Colonic mucosa (tissue), 4 donors: ENCODE data around the gene EPS8. TPM values are rescaled to one million over a fixed set of nuclear protein-coding genes. Genes with fewer than 3 reads are reported as not detected.
A peak's percentile ranks its signal among the peaks of the same experiment; 100 is the strongest.

Source experiments
- DNase-seq: peaks from one replicate; pipeline ENCODE4 v3.0.0-alpha.2; 2020
- H3K27ac ChIP-seq: fragments of 200-600 bp; one replicate; pipeline ENCODE4 v1.8.0; 2021
- H3K27me3 ChIP-seq: fragments of 200-600 bp; one replicate; pipeline ENCODE4 v1.8.0; 2021
- H3K36me3 ChIP-seq: fragments of 200-600 bp; one replicate; pipeline ENCODE4 v1.8.0; 2021
- H3K4me1 ChIP-seq: fragments of 200-600 bp; one replicate; pipeline ENCODE4 v1.8.0; 2021; ENCODE audit warnings: mild to moderate bottlenecking
- H3K4me3 ChIP-seq: fragments of 200-600 bp; one replicate; pipeline ENCODE4 v1.8.0; 2021
- H3K9ac ChIP-seq, 2 donors: one replicate each; pipeline ENCODE4 v1.7.0; 2013; ENCODE audit warnings: control low read depth in 2 of 2, low read depth in 2 of 2, low read length in 2 of 2
- H3K9me3 ChIP-seq: fragments of 200-600 bp; one replicate; pipeline ENCODE4 v1.8.0; 2021
- intact Hi-C: fragments of 100-400 bp; cut with DNase I; formaldehyde crosslinking; loops from one replicate; pipeline ENCODE4 v1.14.1; 2022
- total RNA-seq, 2 donors: library from RNA; stranded (reverse); fragmentation: NEBNext Ultra II Directional in 1 of 2; extraction: Animal tissue kit (Norgen Biotek cat#: 25700) in 1 of 2; gene quantifications; one replicate each; pipeline ENCODE4 v1.2.1, GENCODE V29; 2021
- TF ChIP-seq, protein P1 (sequence below): fragments of 200-600 bp; IDR thresholded peaks from one replicate; pipeline ENCODE4 v1.8.0; 2022; ENCODE audit warnings: antibody characterized with exemption, mild to moderate bottlenecking
- donor health status: healthy.
- donor health status: DM: no; HTN: no; CAD: no.
- donor health status: DM: no; HTN: no; CAD: no.

The EPS8 gene
- total RNA-seq, 2 donors from 2014 or later = 93.7 to 161 TPM

- no peak overlapping the region for H3K4me3 ChIP-seq
- DNase-seq = no peak
- H3K27me3 ChIP-seq = no peaks in the 10 kb centered on the region
- H3K27ac ChIP-seq = peak overlapping the region; percentile 74
- no peaks in the 10 kb centered on the region for H3K36me3 ChIP-seq
- TF ChIP-seq, protein P1, sequence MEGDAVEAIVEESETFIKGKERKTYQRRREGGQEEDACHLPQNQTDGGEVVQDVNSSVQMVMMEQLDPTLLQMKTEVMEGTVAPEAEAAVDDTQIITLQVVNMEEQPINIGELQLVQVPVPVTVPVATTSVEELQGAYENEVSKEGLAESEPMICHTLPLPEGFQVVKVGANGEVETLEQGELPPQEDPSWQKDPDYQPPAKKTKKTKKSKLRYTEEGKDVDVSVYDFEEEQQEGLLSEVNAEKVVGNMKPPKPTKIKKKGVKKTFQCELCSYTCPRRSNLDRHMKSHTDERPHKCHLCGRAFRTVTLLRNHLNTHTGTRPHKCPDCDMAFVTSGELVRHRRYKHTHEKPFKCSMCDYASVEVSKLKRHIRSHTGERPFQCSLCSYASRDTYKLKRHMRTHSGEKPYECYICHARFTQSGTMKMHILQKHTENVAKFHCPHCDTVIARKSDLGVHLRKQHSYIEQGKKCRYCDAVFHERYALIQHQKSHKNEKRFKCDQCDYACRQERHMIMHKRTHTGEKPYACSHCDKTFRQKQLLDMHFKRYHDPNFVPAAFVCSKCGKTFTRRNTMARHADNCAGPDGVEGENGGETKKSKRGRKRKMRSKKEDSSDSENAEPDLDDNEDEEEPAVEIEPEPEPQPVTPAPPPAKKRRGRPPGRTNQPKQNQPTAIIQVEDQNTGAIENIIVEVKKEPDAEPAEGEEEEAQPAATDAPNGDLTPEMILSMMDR = no peak
- no peaks in the 10 kb centered on the region for H3K4me1 ChIP-seq
- H3K9me3 ChIP-seq = no peaks in the 10 kb centered on the region
- intact Hi-C loops = no loop called here
- no peak overlapping the region for H3K9ac ChIP-seq
These were observed 97.8 kb downstream of the EPS8 start for GRCh38 chr12:15691388-15691787.

- H3K4me1 ChIP-seq = no peaks in the 10 kb centered on the region
These were observed 98.9 kb downstream of the EPS8 start for GRCh38 chr12:15690320-15690719.

GRCh38 chr12:15689751-15690191 lies 99.4 kb downstream of the EPS8 start:
- TF ChIP-seq, protein P1 = no peak
- Histone ChIP-seq H3K9ac (no peak overlapping the region), H3K27me3 (no peaks in the 10 kb centered on the region), H3K4me3 (no peak overlapping the region), H3K4me1 (no peaks in the 10 kb centered on the region), H3K9me3 (no peaks in the 10 kb centered on the region), H3K27ac (peak overlapping the region; percentile 74), H3K36me3 (no peaks in the 10 kb centered on the region)
- intact Hi-C loops = no loop called here
- DNase-seq = no peak

More at GRCh38 chr12:15690320-15690719, 98.9 kb downstream of the EPS8 start:
- DNase-seq = no peak
- no peaks in the 10 kb centered on the region for H3K36me3 ChIP-seq
- H3K9ac ChIP-seq = no peak overlapping the region
- peak overlapping the region; percentile 74 for H3K27ac ChIP-seq
- TF ChIP-seq, protein P1 = no peak
- no peaks in the 10 kb centered on the region for H3K9me3 ChIP-seq
- no peak overlapping the region for H3K4me3 ChIP-seq
- intact Hi-C loops = no loop called here
- H3K27me3 ChIP-seq = no peaks in the 10 kb centered on the region

- Histone ChIP-seq H3K27me3 (no peaks in the 10 kb centered on the region), H3K9ac (peak overlapping the region in 1 of 2 donors; percentile 49), H3K4me3 (no peak overlapping the region), H3K4me1 (no peaks in the 10 kb centered on the region), H3K9me3 (no peaks in the 10 kb centered on the region), H3K27ac (peak overlapping the region; percentile 74), H3K36me3 (no peaks in the 10 kb centered on the region)
- intact Hi-C loops = no loop called here
- TF ChIP-seq, protein P1 = no peak
- DNase-seq = no peak
These were observed 100.2 kb downstream of the EPS8 start for GRCh38 chr12:15688838-15689625.

- peak; percentile 65 for DNase-seq
- intact Hi-C loops = no loop called here
- H3K9ac ChIP-seq = peak overlapping the region in 1 of 2 donors; percentile 49
These were observed 100.9 kb downstream of the EPS8 start for GRCh38 chr12:15688202-15688736.

More at GRCh38 chr12:15688202-15688736, 100.9 kb downstream of the EPS8 start:
- Histone ChIP-seq H3K27me3 (no peaks in the 10 kb centered on the region), H3K4me1 (no peaks in the 10 kb centered on the region), H3K36me3 (no peaks in the 10 kb centered on the region), H3K4me3 (no peak overlapping the region), H3K9me3 (no peaks in the 10 kb centered on the region), H3K27ac (peak overlapping the region; percentile 74)
- TF ChIP-seq, protein P1 = no peak
